CD14-positive monocyte (primary cell): Measurements from ENCODE around the gene FBXW11. TPM values are rescaled to one million over a fixed set of nuclear protein-coding genes. Genes with fewer than 3 reads are reported as not detected.

Source experiments
- DNase-seq, 3 donors: peaks; one replicate each; pipeline ENCODE4 v3.0.0-alpha.2; 2011 to 2022
- H2AFZ ChIP-seq: 2 replicates; pipeline ENCODE4 v1.6.0; 2012; ENCODE audit warnings: mild to moderate bottlenecking, low read depth, low read length, inconsistent platforms; ENCODE audit not compliant: insufficient read depth, poor library complexity, severe bottlenecking
- H3K27ac ChIP-seq, 2 donors: 1 replicate in 1 of 2; 2 replicates in 1 of 2; pipeline ENCODE4 v1.5.1; 2012 to 2013; ENCODE audit warnings: low read length in 2 of 2, control low read depth in 1 of 2, inconsistent platforms in 1 of 2, low read depth in 1 of 2, mild to moderate bottlenecking in 1 of 2
- H3K27me3 ChIP-seq, 2 donors: one replicate each; pipeline versions ENCODE4 v1.6.0 to v1.6.1; 2011 to 2013; ENCODE audit warnings: low read length in 2 of 2; ENCODE audit not compliant: control insufficient read depth in 2 of 2, insufficient read depth in 2 of 2
- H3K36me3 ChIP-seq, 2 donors: replicated peaks in 1 of 2; 1 replicate in 1 of 2; 2 replicates in 1 of 2; pipeline versions ENCODE4 v1.5.1 to v1.6.1; 2012 to 2013; ENCODE audit warnings: low read length in 2 of 2, control low read depth in 1 of 2, inconsistent platforms in 1 of 2, mild to moderate bottlenecking in 1 of 2; ENCODE audit not compliant: insufficient read depth in 2 of 2, control insufficient read depth in 1 of 2
- H3K4me1 ChIP-seq, 2 donors: 1 replicate in 1 of 2; 2 replicates in 1 of 2; pipeline versions ENCODE4 v1.5.1 to v1.6.1; 2012 to 2013; ENCODE audit warnings: low read length in 2 of 2, control low read depth in 1 of 2, inconsistent platforms in 1 of 2, mild to moderate bottlenecking in 1 of 2, moderate library complexity in 1 of 2; ENCODE audit not compliant: insufficient read depth in 2 of 2, control insufficient read depth in 1 of 2
- H3K4me2 ChIP-seq: replicated peaks from 2 replicates; pipeline ENCODE3; 2012; ENCODE audit warnings: low read length, moderate library complexity, mild to moderate bottlenecking; ENCODE audit not compliant: poor library complexity, severe bottlenecking; ENCODE audit errors: extremely low read depth
- H3K4me3 ChIP-seq, 3 experiments: fragments of 200-600 bp in 1 of 3; sonication (generic) in 1 of 3; replicated peaks in 1 of 3; 1 replicate in 2 of 3; 2 replicates in 1 of 3; pipeline ENCODE4 v1.5.1; 2011 to 2013; ENCODE audit warnings: low read length in 3 of 3, mild to moderate bottlenecking in 3 of 3, control low read depth in 2 of 3, low read depth in 2 of 3, inconsistent platforms in 1 of 3, moderate library complexity in 1 of 3
- H3K79me2 ChIP-seq: 2 replicates; pipeline ENCODE4 v1.6.0; 2012; ENCODE audit warnings: mild to moderate bottlenecking, control low read depth, inconsistent platforms, low read length, moderate library complexity; ENCODE audit not compliant: insufficient read depth
- H3K9ac ChIP-seq: 2 replicates; pipeline ENCODE4 v1.6.0; 2017; ENCODE audit warnings: low read length, mild to moderate bottlenecking; ENCODE audit not compliant: insufficient read depth, poor library complexity, severe bottlenecking
- H3K9me3 ChIP-seq, 2 donors: replicated peaks in 1 of 2; 1 replicate in 1 of 2; 2 replicates in 1 of 2; pipeline versions ENCODE4 v1.5.1 to v1.6.1; 2012 to 2013; ENCODE audit warnings: low read length in 2 of 2, control low read depth in 1 of 2; ENCODE audit not compliant: control insufficient read depth in 1 of 2, insufficient read depth in 1 of 2
- H4K20me1 ChIP-seq: 2 replicates; pipeline ENCODE4 v1.6.0; 2012; ENCODE audit warnings: mild to moderate bottlenecking, low read length, control low read depth, moderate library complexity; ENCODE audit not compliant: insufficient read depth
- H3K27ac Mint-ChIP-seq, 7 donors: one replicate each; pipeline ENCODE4 v1.8.0; 2020; ENCODE audit warnings: mild to moderate bottlenecking in 7 of 7, mixed read lengths in 7 of 7, moderate library complexity in 6 of 7, inconsistent platforms in 2 of 7
- H3K27me3 Mint-ChIP-seq, 3 donors: one replicate each; pipeline ENCODE4 v1.8.0; 2021 to 2022; ENCODE audit warnings: low read depth in 3 of 3, mild to moderate bottlenecking in 3 of 3, mixed read lengths in 3 of 3, moderate library complexity in 3 of 3, inconsistent platforms in 1 of 3
- H3K36me3 Mint-ChIP-seq, 2 donors: one replicate each; pipeline ENCODE4 v1.8.0; 2020; ENCODE audit warnings: mixed read lengths in 2 of 2, inconsistent platforms in 1 of 2, mild to moderate bottlenecking in 1 of 2
- H3K4me1 Mint-ChIP-seq: one replicate; pipeline ENCODE4 v1.8.0; 2020; ENCODE audit warnings: mild to moderate bottlenecking, mixed read lengths
- H3K4me3 Mint-ChIP-seq, 2 donors: one replicate each; pipeline ENCODE4 v1.8.0; 2020; ENCODE audit warnings: mild to moderate bottlenecking in 2 of 2, mixed read lengths in 2 of 2, moderate library complexity in 1 of 2
- H3K9me3 Mint-ChIP-seq, 7 donors: one replicate each; pipeline ENCODE4 v1.8.0; 2020 to 2022; ENCODE audit warnings: mixed read lengths in 7 of 7, mild to moderate bottlenecking in 6 of 7, moderate library complexity in 6 of 7, inconsistent platforms in 2 of 7
- CTCF ChIP-seq: fragments of 200-600 bp; IDR thresholded peaks from one replicate; pipeline ENCODE4 v1.8.0; 2022; ENCODE audit warnings: antibody characterized with exemption, mild to moderate bottlenecking
- WGBS: methylation state at CpG from one replicate; pipeline ENCODE4 v1.1.5; 2013; ENCODE audit warnings: missing lambda C conversion rate; ENCODE audit not compliant: insufficient coverage; 5-methylcytosine and 5-hydroxymethylcytosine counted together
- intact Hi-C, 2 donors: fragments of 100-400 bp; cut with micrococcal nuclease; formaldehyde crosslinking; loops; one replicate each; pipeline versions ENCODE4 v1.15.0 to v1.15.1; 2023
- polyA plus RNA-seq, 3 donors: library from polyadenylated mRNA; depleted of rRNA in 1 of 3; unstranded in 2 of 3; stranded (reverse) in 1 of 3; fragments of 300-500 nt in 2 of 3; fragments of >200 nt in 1 of 3; fragmentation: Illumina TruSeq in 2 of 3; gene quantifications; 1 replicate in 2 of 3; 2 replicates in 1 of 3; pipeline ENCODE4 v1.2.3, GENCODE V29; 2012 to 2021

FBXW11 gene
- polyA plus RNA-seq, 3 donors = 15.0 to 24.5 (median 18.2) TPM

- Histone ChIP-seq H3K4me1 (peaks cover 28 to 42% of the 10 kb centered on the region in 2 donors), H3K27me3 (no peaks in the 10 kb centered on the region), H3K36me3 (no peaks in the 10 kb centered on the region), H2AFZ (no peak overlapping the region), H3K79me2 (no peaks in the 10 kb centered on the region), H3K9ac (no peak overlapping the region), H3K9me3 (no peaks in the 10 kb centered on the region), H3K4me3 (no peak overlapping the region), H4K20me1 (no peaks in the 10 kb centered on the region), H3K27ac (no peak overlapping the region), H3K4me2 (no peak overlapping the region)
- intact Hi-C loops = no loop called here
- no peak for TF ChIP-seq CTCF
- H3K4me3 Mint-ChIP-seq = no peak overlapping the region
- peaks cover 2 to 6% (median 3%) of the 10 kb centered on the region in 3 donors for H3K27me3 Mint-ChIP-seq
- 19% methylated on average over 3 of the region's 5 CpGs for WGBS
- peaks cover 3 to 11% of the 10 kb centered on the region in 2 donors for H3K36me3 Mint-ChIP-seq
- no peak for DNase-seq
- H3K27ac Mint-ChIP-seq = no peak overlapping the region
- H3K9me3 Mint-ChIP-seq = peaks cover 0 to 3% (median 0%) of the 10 kb centered on the region in 7 donors
- H3K4me1 Mint-ChIP-seq = peaks cover 42% of the 10 kb centered on the region
These were observed 158.0 kb downstream of the FBXW11 start for GRCh38 chr5:171848486-171848885.

DNA sequence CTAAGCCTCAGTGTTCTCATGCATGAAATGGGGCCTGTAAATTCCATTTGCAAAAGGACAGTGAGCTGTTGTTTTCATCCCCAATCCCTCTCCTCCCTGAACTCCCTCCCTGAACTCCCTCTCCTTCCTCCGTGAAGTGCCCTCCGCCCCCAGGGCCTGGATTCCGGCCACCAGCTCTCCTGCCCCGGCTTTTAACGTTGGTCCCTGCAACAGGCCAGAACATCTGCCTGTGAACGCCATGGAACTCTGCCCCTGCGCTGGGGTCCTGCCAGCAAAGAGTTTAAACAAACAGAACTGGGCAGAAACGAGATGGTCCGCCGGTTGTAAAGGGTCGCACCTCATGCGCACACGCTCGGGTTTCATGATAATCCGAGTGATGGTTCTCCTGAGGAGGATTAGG lies 158.4 kb downstream of the FBXW11 start:
- Histone ChIP-seq H3K4me1 (peaks cover 23 to 37% of the 10 kb centered on the region in 2 donors), H2AFZ (no peak overlapping the region), H3K4me2 (no peak overlapping the region), H3K36me3 (no peaks in the 10 kb centered on the region), H3K27me3 (no peaks in the 10 kb centered on the region), H3K4me3 (no peak overlapping the region), H3K27ac (no peak overlapping the region), H4K20me1 (no peaks in the 10 kb centered on the region), H3K9me3 (no peaks in the 10 kb centered on the region), H3K79me2 (no peaks in the 10 kb centered on the region), H3K9ac (no peak overlapping the region)
- Mint-ChIP-seq H3K4me1 (peaks cover 37% of the 10 kb centered on the region), H3K36me3 (peaks cover 3 to 11% of the 10 kb centered on the region in 2 donors), H3K4me3 (no peak overlapping the region), H3K27ac (no peak overlapping the region), H3K9me3 (peaks cover 0 to 3% (median 0%) of the 10 kb centered on the region in 7 donors), H3K27me3 (peaks cover 2 to 6% (median 3%) of the 10 kb centered on the region in 3 donors)
- no peak for DNase-seq
- 88% methylated on average over 15 of the region's 15 CpGs for WGBS
- TF ChIP-seq CTCF = no peak
- intact Hi-C loops = no loop called here
